ENCODE data around the gene MOCS3.

Gene MOCS3

DNA sequence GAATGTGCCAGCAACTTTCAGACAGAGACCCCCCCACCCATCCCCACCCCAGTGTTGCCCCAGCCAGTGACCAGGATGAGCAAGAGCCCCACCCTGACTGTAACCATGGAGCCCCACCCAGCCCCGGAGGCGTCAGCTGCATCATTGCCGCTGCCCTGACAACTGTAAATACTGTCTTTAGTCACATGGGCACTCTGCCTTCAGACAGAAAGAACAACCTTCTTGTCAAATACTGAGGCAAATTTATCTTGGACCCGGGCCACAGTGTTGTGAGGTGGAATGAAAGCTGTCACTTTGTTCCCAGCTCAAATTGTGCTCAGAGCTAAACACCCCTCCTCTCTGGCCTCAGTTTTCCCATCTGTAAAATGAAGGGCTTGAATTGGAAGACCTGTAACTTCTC lies 23.7 kb downstream of the MOCS3 start:
- no peak for DNase-seq (ENCODE audit: low read depth)
- TF ChIP-seq, protein P1, sequence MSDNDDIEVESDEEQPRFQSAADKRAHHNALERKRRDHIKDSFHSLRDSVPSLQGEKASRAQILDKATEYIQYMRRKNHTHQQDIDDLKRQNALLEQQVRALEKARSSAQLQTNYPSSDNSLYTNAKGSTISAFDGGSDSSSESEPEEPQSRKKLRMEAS (IDR thresholded peaks at IDR 0.05; ENCODE audit: low read depth, low read length) = no peak
- no peak for TF ChIP-seq POLR2A (IDR thresholded peaks at IDR 0.05; ENCODE audit: extremely low read depth, insufficient read length)
- TF ChIP-seq, protein P2, sequence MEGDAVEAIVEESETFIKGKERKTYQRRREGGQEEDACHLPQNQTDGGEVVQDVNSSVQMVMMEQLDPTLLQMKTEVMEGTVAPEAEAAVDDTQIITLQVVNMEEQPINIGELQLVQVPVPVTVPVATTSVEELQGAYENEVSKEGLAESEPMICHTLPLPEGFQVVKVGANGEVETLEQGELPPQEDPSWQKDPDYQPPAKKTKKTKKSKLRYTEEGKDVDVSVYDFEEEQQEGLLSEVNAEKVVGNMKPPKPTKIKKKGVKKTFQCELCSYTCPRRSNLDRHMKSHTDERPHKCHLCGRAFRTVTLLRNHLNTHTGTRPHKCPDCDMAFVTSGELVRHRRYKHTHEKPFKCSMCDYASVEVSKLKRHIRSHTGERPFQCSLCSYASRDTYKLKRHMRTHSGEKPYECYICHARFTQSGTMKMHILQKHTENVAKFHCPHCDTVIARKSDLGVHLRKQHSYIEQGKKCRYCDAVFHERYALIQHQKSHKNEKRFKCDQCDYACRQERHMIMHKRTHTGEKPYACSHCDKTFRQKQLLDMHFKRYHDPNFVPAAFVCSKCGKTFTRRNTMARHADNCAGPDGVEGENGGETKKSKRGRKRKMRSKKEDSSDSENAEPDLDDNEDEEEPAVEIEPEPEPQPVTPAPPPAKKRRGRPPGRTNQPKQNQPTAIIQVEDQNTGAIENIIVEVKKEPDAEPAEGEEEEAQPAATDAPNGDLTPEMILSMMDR (IDR thresholded peaks at IDR 0.05; ENCODE audit: low read depth, low read length) = no peak
- TF ChIP-seq MYC (IDR thresholded peaks at IDR 0.05; ENCODE audit: low read depth, low read length) = no peak
- no peak overlapping the region for H3K4me3 ChIP-seq (ENCODE audit: low read depth, low read length)

DNA sequence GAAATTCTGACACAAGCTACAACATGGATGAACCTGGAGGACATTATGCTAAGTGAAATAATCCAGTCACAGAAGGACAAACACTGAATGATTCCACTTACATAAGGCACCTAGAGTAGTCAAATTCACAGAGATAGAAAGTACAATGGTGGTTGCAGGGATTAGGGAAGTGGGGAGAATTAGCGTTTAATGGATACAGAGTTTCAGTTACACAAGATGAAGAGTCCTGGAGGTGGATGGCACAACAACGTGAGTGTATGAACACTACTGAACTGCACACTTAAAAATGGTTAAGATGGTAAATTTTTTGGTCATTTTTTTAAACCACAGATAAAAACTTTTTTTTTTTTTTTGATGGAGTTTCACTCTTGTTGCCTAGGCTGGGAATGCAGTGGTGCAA lies 24.7 kb downstream of the MOCS3 start:
- TF ChIP-seq POLR2A (IDR thresholded peaks at IDR 0.05; ENCODE audit: extremely low read depth, insufficient read length) (no peak), MYC (IDR thresholded peaks at IDR 0.05; ENCODE audit: low read depth, low read length) (no peak)
- DNase-seq (ENCODE audit: low read depth) = peak; percentile 23
- no peak overlapping the region for H3K4me3 ChIP-seq (ENCODE audit: low read depth, low read length)

DNA sequence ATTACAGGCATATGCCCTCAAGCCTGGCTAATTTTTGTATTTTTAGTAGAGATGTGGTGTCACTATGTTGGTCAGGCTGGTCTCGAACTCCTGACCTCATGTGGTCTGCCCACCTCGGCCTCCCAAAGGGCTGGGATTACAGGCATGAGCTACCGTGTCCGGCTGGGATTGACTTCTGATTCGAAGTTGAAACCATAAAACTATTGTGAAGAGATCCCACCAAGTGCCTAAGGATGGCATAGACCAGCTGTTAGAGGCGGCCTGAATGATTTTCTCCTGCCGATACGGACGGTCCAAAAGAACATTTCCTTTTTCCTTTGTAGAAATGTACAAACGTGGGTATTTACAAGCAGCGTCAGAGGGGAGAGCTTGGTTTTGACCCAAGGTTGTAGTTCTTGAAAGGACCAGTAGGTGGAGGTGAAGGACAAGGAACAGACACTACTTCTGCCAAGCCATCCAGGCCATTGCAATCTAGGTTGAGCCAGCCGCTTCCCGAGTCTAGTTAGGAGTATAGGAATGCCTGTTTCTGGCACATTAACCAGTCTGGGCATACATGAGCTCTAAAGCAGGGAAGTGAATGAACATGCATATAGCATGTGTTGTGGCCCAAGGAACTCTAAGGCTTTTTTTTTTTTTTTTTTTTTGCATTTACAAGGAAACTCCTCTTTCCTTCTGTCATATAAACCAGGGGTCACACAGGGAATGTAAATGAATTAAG lies 29.0 kb downstream of the MOCS3 start:
- DNase-seq (ENCODE audit: low read depth) = peak; percentile 82
- no peak overlapping the region for H3K4me3 ChIP-seq (ENCODE audit: low read depth, low read length)
- TF ChIP-seq POLR2A (IDR thresholded peaks at IDR 0.05; ENCODE audit: extremely low read depth, insufficient read length) = no peak
- TF ChIP-seq MYC (IDR thresholded peaks at IDR 0.05; ENCODE audit: low read depth, low read length) = no peak
- TF ChIP-seq, protein P1 (IDR thresholded peaks at IDR 0.05; ENCODE audit: low read depth, low read length) = 0 out of 2 replicates have a peak, but pooled peaks have one; percentile 23
- TF ChIP-seq, protein P2 (IDR thresholded peaks at IDR 0.05; ENCODE audit: low read depth, low read length) = peak; percentile 85

DNA sequence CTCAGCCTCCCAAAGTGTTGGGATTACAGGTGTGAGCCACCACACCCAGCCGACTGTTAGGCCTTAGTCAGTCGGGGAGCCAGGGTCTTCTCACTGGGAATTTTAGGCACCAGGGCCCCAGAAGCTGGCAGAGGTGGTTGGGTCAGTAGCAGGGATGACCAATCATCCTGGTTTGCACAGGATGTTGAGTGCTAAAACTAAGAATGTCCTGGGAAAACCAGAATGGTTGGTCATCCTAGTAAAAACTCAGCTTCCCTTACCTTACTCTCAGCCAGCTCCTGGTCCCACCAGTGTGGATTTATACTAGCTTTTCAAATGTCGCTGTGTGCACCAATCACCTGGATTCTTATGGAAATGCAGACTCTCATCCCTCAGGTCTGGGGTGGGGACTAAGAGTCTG lies 32.5 kb downstream of the MOCS3 start:
- no peak for DNase-seq (ENCODE audit: low read depth)
- H3K4me3 ChIP-seq (ENCODE audit: low read depth, low read length) = no peak overlapping the region
- no peak for TF ChIP-seq MYC (IDR thresholded peaks at IDR 0.05; ENCODE audit: low read depth, low read length)
- TF ChIP-seq, protein P2 (IDR thresholded peaks at IDR 0.05; ENCODE audit: low read depth, low read length) = no peak

DNA sequence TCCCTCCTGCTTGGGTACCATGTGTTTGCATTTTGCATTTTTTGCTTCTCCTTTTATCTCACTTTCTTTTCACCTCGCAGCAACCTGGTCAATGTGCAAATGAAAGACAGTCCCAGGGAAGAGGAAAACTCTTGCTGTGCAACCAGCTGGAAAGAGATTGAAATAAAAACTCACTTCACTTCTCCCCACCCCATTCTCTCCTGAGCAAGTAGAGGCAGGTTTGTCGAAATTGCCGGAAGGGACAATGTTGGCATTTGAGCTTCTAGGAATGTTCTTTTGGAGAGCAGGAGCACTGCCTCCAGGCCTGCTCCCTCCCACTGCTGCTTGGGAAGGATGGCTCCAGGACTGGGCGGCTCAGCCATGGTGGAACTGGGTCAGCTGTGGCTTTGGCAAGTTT lies 33.7 kb downstream of the MOCS3 start:
- TF ChIP-seq MYC (IDR thresholded peaks at IDR 0.05; ENCODE audit: low read depth, low read length) = no peak
- TF ChIP-seq, protein P2 (IDR thresholded peaks at IDR 0.05; ENCODE audit: low read depth, low read length) = no peak
- no peak for TF ChIP-seq POLR2A (IDR thresholded peaks at IDR 0.05; ENCODE audit: extremely low read depth, insufficient read length)
- TF ChIP-seq, protein P1 (IDR thresholded peaks at IDR 0.05; ENCODE audit: low read depth, low read length) = no peak
- H3K4me3 ChIP-seq (ENCODE audit: low read depth, low read length) = no peak overlapping the region
- no peak for DNase-seq (ENCODE audit: low read depth)

DNA sequence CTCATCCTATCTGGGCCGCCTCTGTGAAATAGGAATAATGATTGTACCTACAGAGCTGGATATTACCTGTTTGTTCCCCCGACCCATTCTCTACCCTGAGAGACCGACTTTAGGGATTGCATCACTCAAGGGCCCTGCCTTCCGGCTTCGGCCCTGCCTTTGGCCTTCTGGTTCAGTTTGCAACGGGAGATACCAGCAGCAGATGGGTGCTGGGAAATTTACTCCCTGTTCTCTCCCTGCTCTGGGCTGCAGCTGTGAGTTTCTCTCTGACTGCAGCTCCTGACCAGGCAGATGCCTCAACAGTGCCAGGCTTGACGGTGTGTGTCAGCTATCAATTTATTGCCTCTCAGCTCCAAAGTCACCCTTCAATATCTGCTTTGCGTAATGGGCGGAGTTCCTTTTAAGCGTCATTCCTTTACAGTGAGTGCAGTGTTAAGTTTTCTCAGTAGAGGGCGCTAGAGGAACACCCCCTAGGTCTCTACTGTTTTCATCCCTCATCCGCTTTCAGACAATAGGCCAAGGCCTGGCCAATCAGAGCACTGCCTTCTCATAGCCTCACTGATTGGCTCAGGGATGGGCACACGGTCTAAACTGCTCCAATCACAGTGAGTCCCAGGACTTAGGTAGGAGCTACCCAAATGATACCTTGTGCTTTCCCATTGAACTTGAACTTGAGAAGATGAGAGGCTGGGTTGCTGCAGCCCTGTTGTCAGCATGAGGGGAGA lies 34.3 kb downstream of the MOCS3 start:
- H3K4me3 ChIP-seq (ENCODE audit: low read depth, low read length) = no peak overlapping the region
- peak; percentile 89 for DNase-seq (ENCODE audit: low read depth)
- TF ChIP-seq POLR2A (IDR thresholded peaks at IDR 0.05; ENCODE audit: extremely low read depth, insufficient read length) (no peak), MYC (IDR thresholded peaks at IDR 0.05; ENCODE audit: low read depth, low read length) (0 out of 2 replicates have a peak, but pooled peaks have one; percentile 6)
- TF ChIP-seq, protein P1 (IDR thresholded peaks at IDR 0.05; ENCODE audit: low read depth, low read length) = no peak
- TF ChIP-seq, protein P2 (IDR thresholded peaks at IDR 0.05; ENCODE audit: low read depth, low read length) = peak; percentile 81

Data from NB4 (cell line).